Left forelimb (tissue), 1 donor: ENCODE results near the gene CACNG7.
"Not testable (repeated sequence)": the region's sequence is repeated elsewhere in the genome, so short reads cannot be mapped to it uniquely, and the experiment has no call there.

Experiments used
- DNase-seq: peaks from one replicate; pipeline ENCODE4 v3.0.0-alpha.2; 2018; ENCODE audit warnings: low spot score

The CACNG7 gene

GRCh38 chr19:53906211-53907192 lies 2.6 kb upstream of the CACNG7 start:
- no peak for DNase-seq

GRCh38 chr19:53907193-53907581 lies 1.9 kb upstream of the CACNG7 start:
- DNase-seq: no peak

- DNase-seq: no peak
Observed at GRCh38 chr19:53907690-53908089, 1.4 kb upstream of the CACNG7 start.

- DNase-seq: no peak
Observed at GRCh38 chr19:53908106-53908934, 758 bp upstream of the CACNG7 start.

GRCh38 chr19:53909471-53910169 lies 542 bp downstream of the CACNG7 start:
- DNase-seq: no peak

- no peak for DNase-seq
Observed at GRCh38 chr19:53910170-53910518, 1.1 kb downstream of the CACNG7 start.

GRCh38 chr19:53912653-53913052 lies 3.6 kb downstream of the CACNG7 start:
- DNase-seq: no peak

- DNase-seq: no peak
Observed at GRCh38 chr19:53915000-53915399, 5.9 kb downstream of the CACNG7 start.

- no peak for DNase-seq
Observed at GRCh38 chr19:53916004-53916403, 6.9 kb downstream of the CACNG7 start.

- no peak for DNase-seq
Observed at GRCh38 chr19:53917356-53917755, 8.3 kb downstream of the CACNG7 start.

GRCh38 chr19:53927739-53928138 lies 18.7 kb downstream of the CACNG7 start:
- DNase-seq: no peak

- DNase-seq: no peak
Observed at GRCh38 chr19:53936029-53936428, 27.0 kb downstream of the CACNG7 start.

GRCh38 chr19:53942001-53942786 lies 33.1 kb downstream of the CACNG7 start:
- no peak for DNase-seq

GRCh38 chr19:53944416-53944815 lies 35.3 kb downstream of the CACNG7 start:
- DNase-seq: no peak

- DNase-seq: no peak
Observed at GRCh38 chr19:53944933-53945332, 35.9 kb downstream of the CACNG7 start.

GRCh38 chr19:53945441-53945840 lies 36.4 kb downstream of the CACNG7 start:
- no peak for DNase-seq

GRCh38 chr19:53945998-53946397 lies 36.9 kb downstream of the CACNG7 start:
- no peak for DNase-seq

- no peak for DNase-seq
Observed at GRCh38 chr19:53947624-53948023, 38.5 kb downstream of the CACNG7 start.

- DNase-seq: not testable (repeated sequence)
Observed at GRCh38 chr19:53948611-53949010, 39.5 kb downstream of the CACNG7 start.

GRCh38 chr19:53951436-53951835 lies 42.4 kb downstream of the CACNG7 start:
- DNase-seq: no peak

- DNase-seq: no peak
Observed at GRCh38 chr19:53951947-53952346, 42.9 kb downstream of the CACNG7 start.

GRCh38 chr19:53953383-53953782 lies 44.3 kb downstream of the CACNG7 start:
- DNase-seq: no peak
